Lung (tissue), 12 donors: Measurements from ENCODE around the gene CACNA1C. TPM values are rescaled to one million over a fixed set of nuclear protein-coding genes. Genes with fewer than 3 reads are reported as not detected.

Experiments used
- ATAC-seq: fragments of 200-7000 bp; cut with Tn5 transposase; one replicate; pipeline ENCODE4 v1.9.1; 2020; ENCODE audit warnings: moderate number of reproducible peaks; ENCODE audit not compliant: insufficient read depth, low FRiP score
- DNase-seq, 3 donors: peaks; one replicate each; pipeline ENCODE4 v3.0.0-alpha.2; 2013 to 2017
- H3K27ac ChIP-seq, 2 donors: one replicate each; pipeline ENCODE4 v1.5.1; 2013; ENCODE audit warnings: mild to moderate bottlenecking in 2 of 2, moderate library complexity in 2 of 2, control low read depth in 1 of 2, inconsistent platforms in 1 of 2, low read depth in 1 of 2, low read length in 1 of 2
- H3K27me3 ChIP-seq, 3 donors: one replicate each; pipeline ENCODE4 v1.5.1; 2013; ENCODE audit warnings: low read length in 2 of 3; ENCODE audit not compliant: control insufficient read depth in 3 of 3, insufficient read depth in 3 of 3
- H3K36me3 ChIP-seq, 4 donors: one replicate each; pipeline ENCODE4 v1.5.1; 2013; ENCODE audit warnings: low read length in 4 of 4, mild to moderate bottlenecking in 1 of 4, moderate library complexity in 1 of 4; ENCODE audit not compliant: control insufficient read depth in 4 of 4, insufficient read depth in 4 of 4
- H3K4me1 ChIP-seq, 5 donors: one replicate each; pipeline ENCODE4 v1.5.1; 2013; ENCODE audit warnings: low read length in 5 of 5, mild to moderate bottlenecking in 2 of 5, moderate library complexity in 1 of 5; ENCODE audit not compliant: control insufficient read depth in 5 of 5, insufficient read depth in 5 of 5
- H3K4me3 ChIP-seq: one replicate; pipeline ENCODE4 v1.5.1; 2013; ENCODE audit warnings: mild to moderate bottlenecking, control low read depth, moderate library complexity
- H3K9ac ChIP-seq, 2 donors: one replicate each; pipeline ENCODE4 v1.5.1; 2013; ENCODE audit warnings: low read length in 2 of 2, control low read depth in 1 of 2; ENCODE audit not compliant: insufficient read depth in 1 of 2
- H3K9me3 ChIP-seq, 4 donors: one replicate each; pipeline ENCODE4 v1.5.1; 2013; ENCODE audit warnings: low read length in 3 of 4, mild to moderate bottlenecking in 1 of 4, moderate library complexity in 1 of 4; ENCODE audit not compliant: control insufficient read depth in 4 of 4, insufficient read depth in 3 of 4
- CTCF ChIP-seq: IDR thresholded peaks from 2 replicates; pipeline ENCODE4 v1.5.1; 2012; ENCODE audit warnings: mild to moderate bottlenecking; ENCODE audit errors: control extremely low read depth, extremely low read depth
- WGBS, 2 donors: extraction: QIAGEN DNeasy Blood & Tissue Kit; methylation state at CpG; one replicate each; pipeline ENCODE4 v1.1.7; 2013; 5-methylcytosine and 5-hydroxymethylcytosine counted together
- polyA plus RNA-seq, 2 donors: library from polyadenylated mRNA; stranded (reverse); fragments of 200-250 nt; gene quantifications; one replicate each; pipeline ENCODE4 v1.2.1, GENCODE V29; 2013
- total RNA-seq, 2 donors: library from RNA; depleted of rRNA in 1 of 2; stranded (reverse); fragments of >200 nt in 1 of 2; gene quantifications; one replicate each; pipeline ENCODE4 v1.2.1, GENCODE V29; 2014 to 2021
- donor health status: control.
- donor health status: control.
- donor health status: Bipolar disorder and iron deficiency.
- donor health status: healthy.
- donor health status: DM: yes; HTN: yes; CAD: no.

The CACNA1C gene
- total and polyA plus RNA-seq, 4 donors: 3.2 to 17.5 (median 7.5) TPM

GRCh38 chr12:2514038-2514340 is 461.2 kb downstream of the CACNA1C start:
- H3K9me3 ChIP-seq: peaks cover 0 to 3% (median 0%) of the 10 kb centered on the region in 4 donors
- H3K27me3 ChIP-seq: no peaks in the 10 kb centered on the region
- no peak for TF ChIP-seq CTCF
- no peak for DNase-seq
- H3K4me1 ChIP-seq: no peaks in the 10 kb centered on the region
- H3K9ac ChIP-seq: no peak overlapping the region
- no peak for ATAC-seq
- H3K4me3 ChIP-seq: no peak overlapping the region
- H3K27ac ChIP-seq: no peak overlapping the region
- 74 to 85% methylated on average over 5 of the region's 5 CpGs for WGBS, 2 donors
- no peaks in the 10 kb centered on the region for H3K36me3 ChIP-seq

GRCh38 chr12:2520722-2521246 is 468.0 kb downstream of the CACNA1C start:
- no peak for ATAC-seq
- no peak overlapping the region for H3K9ac ChIP-seq
- TF ChIP-seq CTCF: no peak
- H3K4me3 ChIP-seq: no peak overlapping the region
- 90 to 94% methylated on average over 5 of the region's 5 CpGs for WGBS, 2 donors
- H3K36me3 ChIP-seq: no peaks in the 10 kb centered on the region
- peaks cover 0 to 9% (median 0%) of the 10 kb centered on the region in 4 donors for H3K9me3 ChIP-seq
- no peak for DNase-seq
- H3K4me1 ChIP-seq: no peaks in the 10 kb centered on the region
- peaks cover 0 to 2% (median 0%) of the 10 kb centered on the region in 3 donors for H3K27me3 ChIP-seq
- no peak overlapping the region for H3K27ac ChIP-seq

- 84 to 95% methylated on average over 9 of the region's 9 CpGs for WGBS, 2 donors
Measured at GRCh38 chr12:2523317-2523716, 470.5 kb downstream of the CACNA1C start.

More at GRCh38 chr12:2523317-2523716, 470.5 kb downstream of the CACNA1C start:
- Histone ChIP-seq H3K4me1 (peaks cover 0 to 3% (median 0%) of the 10 kb centered on the region in 5 donors), H3K27ac (no peak overlapping the region), H3K4me3 (no peak overlapping the region), H3K36me3 (no peaks in the 10 kb centered on the region), H3K9ac (no peak overlapping the region), H3K27me3 (peaks cover 0 to 2% (median 0%) of the 10 kb centered on the region in 3 donors), H3K9me3 (peaks cover 0 to 6% (median 0%) of the 10 kb centered on the region in 4 donors)
- no peak for DNase-seq
- no peak for ATAC-seq
- TF ChIP-seq CTCF: no peak
